Heart right ventricle (tissue), 16 donors: ENCODE measurements around the gene LRRC1. TPM values are rescaled to one million over a fixed set of nuclear protein-coding genes. Genes with fewer than 3 reads are reported as not detected.
A peak's percentile ranks its signal among the peaks of the same experiment; 100 is the strongest.
"Not testable (repeated sequence)": the region's sequence is repeated elsewhere in the genome, so short reads cannot be mapped to it uniquely, and the experiment has no call there.

Source experiments
- ATAC-seq, 8 donors: fragments of 200-7000 bp; cut with Tn5 transposase; one replicate each; pipeline ENCODE4 v1.9.1; 2020; ENCODE audit warnings: mild to moderate bottlenecking in 8 of 8, moderate library complexity in 8 of 8, moderate number of reproducible peaks in 1 of 8
- DNase-seq, 2 donors: peaks; one replicate each; pipeline ENCODE4 v3.0.0-alpha.2; 2020
- H3K27ac ChIP-seq, 10 donors: fragments of 200-600 bp; sonication (generic) in 2 of 10; one replicate each; pipeline versions ENCODE4 v1.5.0 to v1.8.0; 2020 to 2022; ENCODE audit warnings: mild to moderate bottlenecking in 3 of 10
- H3K27me3 ChIP-seq, 7 donors: fragments of 200-600 bp; one replicate each; pipeline ENCODE4 v1.8.0; 2021 to 2022; ENCODE audit warnings: mild to moderate bottlenecking in 2 of 7
- H3K36me3 ChIP-seq, 9 donors: fragments of 200-600 bp; sonication (generic) in 1 of 9; one replicate each; pipeline versions ENCODE4 v1.5.0 to v1.8.0; 2020 to 2022; ENCODE audit warnings: mild to moderate bottlenecking in 2 of 9
- H3K4me1 ChIP-seq, 9 donors: fragments of 200-600 bp; sonication (generic) in 1 of 9; one replicate each; pipeline versions ENCODE4 v1.5.0 to v1.8.0; 2020 to 2022; ENCODE audit warnings: mild to moderate bottlenecking in 4 of 9
- H3K4me3 ChIP-seq, 10 donors: fragments of 200-600 bp; sonication (generic) in 2 of 10; one replicate each; pipeline versions ENCODE4 v1.5.0 to v1.8.0; 2020 to 2022; ENCODE audit warnings: mild to moderate bottlenecking in 7 of 10, moderate library complexity in 2 of 10
- H3K9me3 ChIP-seq, 11 donors: fragments of 200-600 bp in 10 of 11; sonication (generic) in 2 of 11; one replicate each; pipeline versions ENCODE4 v1.5.0 to v1.8.0; 2013 to 2022; ENCODE audit warnings: mild to moderate bottlenecking in 2 of 11, control low read depth in 1 of 11, moderate library complexity in 1 of 11
- WGBS, 2 donors: extraction: QIAGEN DNeasy Blood & Tissue Kit; methylation state at CpG; one replicate each; pipeline ENCODE4 v1.1.7; 2013; ENCODE audit warnings: inconsistent platforms in 1 of 2; 5-methylcytosine and 5-hydroxymethylcytosine counted together
- intact Hi-C, 10 donors: fragments of 100-400 bp; cut with DNase I; formaldehyde crosslinking; loops; one replicate each; pipeline versions ENCODE4 v1.11.1 to v1.14.2; 2022
- polyA plus RNA-seq, 2 donors: library from polyadenylated mRNA; stranded (reverse); fragments of 200-250 nt; gene quantifications; one replicate each; pipeline ENCODE4 v1.2.3, GENCODE V29; 2013
- total RNA-seq, 10 donors: library from RNA; stranded (reverse); fragmentation: NEBNext Ultra II Directional in 3 of 10; extraction: Animal tissue kit (Norgen Biotek cat#: 25700) in 3 of 10; gene quantifications; one replicate each; pipeline versions ENCODE4 v1.2.1 to v1.2.4, GENCODE V29; 2021 to 2023
- TF ChIP-seq, protein P1 (sequence below), 9 donors: fragments of 200-600 bp; sonication (generic) in 2 of 9; IDR thresholded peaks; one replicate each; pipeline versions ENCODE4 v1.5.0 to v1.8.0; 2021 to 2022; ENCODE audit warnings: antibody characterized with exemption in 9 of 9, mild to moderate bottlenecking in 5 of 9, moderate library complexity in 1 of 9
- donor health status: Arrhythmogenic right ventricular cardiomyopathy.
- donor health status: ischemic (EF 13 %, LVEDD 7.1; RV severe dilation, severe dysfunction).
- donor health status: healthy with polysubstance abuse.
- donor health status: DM: no; HTN: yes; CAD: no.
- donor health status: DM: no; HTN: no; CAD: no.
- donor health status: ischemic (EF 25% LVEDD 6.9; RV normal size, moderate dysfunction).
- donor health status: ischemic (EF 25% LVEDD 5.7; RV mildly dilated, moderate dysfunction).
- donor health status: healthy.
- donor health status: DM: yes; HTN: yes; CAD: no.
- donor health status: Ischemic cardiomyopathy.
- donor health status: ischemic (EF 35%, LVEDD 5.7; RV mildly dilated, moderate dysfunction).
- donor health status: nonischemic (EF 11% LVEDD 7.7; RV severe dilation, severe dysfunction).
- donor health status: DM: yes; HTN: yes; CAD: no.
- donor health status: PGD.
- donor health status: ischemic (EF 29% LVEDD 5.4; RV normal size, mild dysfunction).
- donor health status: nonischemic (EF 23%, LVEDD 6.1; RV moderate dilation, normal function).

Gene LRRC1
- total and polyA plus RNA-seq, 12 donors, result 1.2 to 7.5 (median 4.7) TPM

DNA sequence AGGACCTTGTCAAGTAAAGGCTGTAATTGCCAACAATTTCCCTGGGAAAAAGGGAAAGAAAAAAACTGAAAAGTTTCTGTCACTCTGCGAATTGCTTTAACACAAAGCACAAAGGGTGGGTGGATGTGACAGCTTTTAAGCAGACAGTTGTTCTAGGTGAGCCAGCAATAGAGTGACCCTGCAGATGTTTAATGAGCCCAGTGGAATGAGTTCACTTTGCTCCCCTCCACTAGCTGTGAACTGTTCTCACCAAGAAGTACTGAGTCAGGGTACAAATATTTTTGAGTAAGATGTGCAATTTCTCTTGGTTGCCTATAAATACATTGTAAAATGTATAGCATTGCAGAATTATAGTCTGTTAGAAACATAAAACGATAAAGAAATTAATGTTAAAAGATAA is 26.2 kb upstream of the LRRC1 start:
- no peak overlapping the region for H3K27ac ChIP-seq
- no peaks in the 10 kb centered on the region for H3K9me3 ChIP-seq
- H3K4me1 ChIP-seq, result peaks cover 0 to 26% (median 6%) of the 10 kb centered on the region in 9 donors
- TF ChIP-seq, protein P1, sequence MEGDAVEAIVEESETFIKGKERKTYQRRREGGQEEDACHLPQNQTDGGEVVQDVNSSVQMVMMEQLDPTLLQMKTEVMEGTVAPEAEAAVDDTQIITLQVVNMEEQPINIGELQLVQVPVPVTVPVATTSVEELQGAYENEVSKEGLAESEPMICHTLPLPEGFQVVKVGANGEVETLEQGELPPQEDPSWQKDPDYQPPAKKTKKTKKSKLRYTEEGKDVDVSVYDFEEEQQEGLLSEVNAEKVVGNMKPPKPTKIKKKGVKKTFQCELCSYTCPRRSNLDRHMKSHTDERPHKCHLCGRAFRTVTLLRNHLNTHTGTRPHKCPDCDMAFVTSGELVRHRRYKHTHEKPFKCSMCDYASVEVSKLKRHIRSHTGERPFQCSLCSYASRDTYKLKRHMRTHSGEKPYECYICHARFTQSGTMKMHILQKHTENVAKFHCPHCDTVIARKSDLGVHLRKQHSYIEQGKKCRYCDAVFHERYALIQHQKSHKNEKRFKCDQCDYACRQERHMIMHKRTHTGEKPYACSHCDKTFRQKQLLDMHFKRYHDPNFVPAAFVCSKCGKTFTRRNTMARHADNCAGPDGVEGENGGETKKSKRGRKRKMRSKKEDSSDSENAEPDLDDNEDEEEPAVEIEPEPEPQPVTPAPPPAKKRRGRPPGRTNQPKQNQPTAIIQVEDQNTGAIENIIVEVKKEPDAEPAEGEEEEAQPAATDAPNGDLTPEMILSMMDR (IDR thresholded peaks at IDR 0.05), result no peak
- intact Hi-C loops, result no loop called here
- WGBS, 2 donors, result 82 to 90% methylated on average over 2 of the region's 2 CpGs
- no peak for ATAC-seq
- DNase-seq, result no peak
- H3K36me3 ChIP-seq, result no peaks in the 10 kb centered on the region
- H3K4me3 ChIP-seq, result no peak overlapping the region
- no peaks in the 10 kb centered on the region for H3K27me3 ChIP-seq

DNA sequence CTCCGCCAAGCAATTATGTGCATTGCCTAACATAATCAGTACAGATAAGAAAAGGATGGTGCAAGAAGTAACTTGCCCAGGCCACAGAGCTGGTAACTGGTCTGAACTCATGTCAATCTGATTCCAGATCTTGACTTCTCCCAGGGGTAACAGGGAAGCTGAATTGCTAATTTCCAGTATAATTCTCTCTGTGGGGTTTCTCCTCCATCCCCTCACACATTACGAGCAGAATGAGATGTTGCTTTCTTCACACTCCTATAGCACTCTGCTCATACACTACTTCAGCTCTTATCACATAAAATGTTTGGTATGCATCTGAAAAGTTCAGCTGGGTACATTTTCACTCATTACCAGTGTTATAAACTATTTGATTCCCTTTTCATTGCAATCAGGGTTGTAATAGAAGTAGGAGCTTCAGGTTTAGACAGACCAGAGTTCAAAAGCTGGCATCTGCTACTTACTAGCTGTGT is 24.0 kb upstream of the LRRC1 start:
- Histone ChIP-seq H3K27me3 (no peaks in the 10 kb centered on the region), H3K27ac (no peak overlapping the region), H3K4me3 (no peak overlapping the region), H3K36me3 (no peaks in the 10 kb centered on the region), H3K9me3 (peaks cover 0 to 10% (median 0%) of the 10 kb centered on the region in 11 donors), H3K4me1 (peaks cover 0 to 26% (median 6%) of the 10 kb centered on the region in 9 donors)
- no peak for DNase-seq
- 71 to 78% methylated on average over 2 of the region's 2 CpGs for WGBS, 2 donors
- TF ChIP-seq, protein P1 (IDR thresholded peaks at IDR 0.05), result no peak
- no peak for ATAC-seq
- intact Hi-C loops, result no loop called here

DNA sequence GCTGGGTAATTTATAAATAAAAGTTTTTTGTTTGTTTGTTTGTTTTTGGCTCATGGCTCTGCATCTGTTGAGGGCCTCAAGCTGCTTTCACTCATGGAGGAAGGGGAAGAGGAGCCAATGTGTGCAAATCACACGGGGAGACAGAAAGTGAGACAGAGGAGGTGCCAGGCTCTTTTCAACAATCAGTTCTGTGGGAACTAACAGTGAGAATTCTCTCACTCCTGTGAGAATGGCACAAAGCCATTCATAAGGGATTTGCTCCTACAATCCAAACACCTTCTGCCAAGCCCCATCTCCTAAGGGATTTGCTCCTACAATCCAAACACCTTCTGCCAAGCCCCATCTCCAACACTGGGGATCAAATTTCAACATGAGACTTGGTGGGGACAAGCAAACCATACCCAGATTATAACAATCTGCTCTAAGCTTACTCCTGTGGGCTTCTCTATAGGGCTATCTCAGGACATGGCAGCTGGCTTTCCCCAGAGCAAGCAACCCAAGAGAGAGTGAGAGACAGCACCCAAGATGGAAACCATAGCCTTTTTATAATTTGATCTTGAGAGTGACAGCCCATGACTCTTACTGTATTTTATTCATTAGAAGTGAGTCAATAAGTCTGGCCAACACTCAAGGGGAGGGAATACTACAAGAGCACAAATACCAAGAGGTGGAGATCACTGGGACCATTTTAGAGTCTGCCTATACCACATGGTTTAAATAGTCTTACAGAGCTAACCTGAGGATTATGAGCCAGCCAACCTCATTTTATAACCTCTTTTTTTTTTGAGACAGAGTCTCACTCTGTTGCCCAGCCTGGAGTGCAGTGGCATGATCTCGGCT is 22.8 kb upstream of the LRRC1 start:
- intact Hi-C loops, result no loop called here
- H3K36me3 ChIP-seq, result no peaks in the 10 kb centered on the region
- no peaks in the 10 kb centered on the region for H3K27me3 ChIP-seq
- TF ChIP-seq, protein P1 (IDR thresholded peaks at IDR 0.05), result no peak
- H3K4me3 ChIP-seq, result no peak overlapping the region
- DNase-seq, result no peak
- no peak overlapping the region for H3K27ac ChIP-seq
- 61 to 72% methylated on average over 2 of the region's 2 CpGs for WGBS, 2 donors
- ATAC-seq, result peak in 4 of 8 donors; percentile 18 to 61 (median 48)
- H3K4me1 ChIP-seq, result peaks cover 0 to 22% (median 6%) of the 10 kb centered on the region in 9 donors
- peaks cover 0 to 12% (median 0%) of the 10 kb centered on the region in 11 donors for H3K9me3 ChIP-seq

DNA sequence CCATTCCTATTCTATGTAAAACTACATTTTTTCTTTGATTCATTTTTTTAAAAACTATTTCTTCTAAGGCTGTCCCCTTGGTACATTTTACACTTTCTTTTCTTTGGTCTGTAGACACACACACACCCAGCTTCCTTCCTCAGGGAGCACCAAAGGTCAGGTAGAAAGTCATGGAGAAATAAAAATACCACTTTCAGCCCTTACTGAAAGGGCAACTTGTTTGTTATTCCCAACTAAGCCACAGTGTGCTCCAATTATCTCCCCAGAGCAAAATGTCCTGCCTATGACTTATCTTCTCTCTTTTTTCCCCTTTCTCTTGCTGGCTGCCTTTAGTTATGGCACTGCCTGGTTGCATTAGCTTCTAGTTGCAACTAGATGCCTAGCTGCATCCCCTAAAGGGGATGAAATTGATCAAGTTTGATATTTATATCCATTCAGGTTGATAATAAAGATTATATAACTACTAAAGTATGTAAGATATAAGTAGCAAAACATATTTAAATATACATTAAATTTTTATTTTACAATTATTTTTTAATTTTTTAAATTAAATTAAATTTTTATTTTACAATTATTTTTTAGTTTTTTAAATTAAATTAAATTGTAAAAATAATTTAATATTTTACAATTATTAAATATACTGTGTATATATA is 21.6 kb upstream of the LRRC1 start:
- peak in 1 of 8 donors; percentile 37 for ATAC-seq
- Histone ChIP-seq H3K36me3 (no peaks in the 10 kb centered on the region), H3K4me1 (peaks cover 0 to 19% (median 0%) of the 10 kb centered on the region in 9 donors), H3K27me3 (no peaks in the 10 kb centered on the region), H3K4me3 (no peak overlapping the region), H3K9me3 (peaks cover 0 to 12% (median 0%) of the 10 kb centered on the region in 11 donors), H3K27ac (no peak overlapping the region)
- TF ChIP-seq, protein P1 (IDR thresholded peaks at IDR 0.05), result no peak
- intact Hi-C loops, result no loop called here
- DNase-seq, result no peak

DNA sequence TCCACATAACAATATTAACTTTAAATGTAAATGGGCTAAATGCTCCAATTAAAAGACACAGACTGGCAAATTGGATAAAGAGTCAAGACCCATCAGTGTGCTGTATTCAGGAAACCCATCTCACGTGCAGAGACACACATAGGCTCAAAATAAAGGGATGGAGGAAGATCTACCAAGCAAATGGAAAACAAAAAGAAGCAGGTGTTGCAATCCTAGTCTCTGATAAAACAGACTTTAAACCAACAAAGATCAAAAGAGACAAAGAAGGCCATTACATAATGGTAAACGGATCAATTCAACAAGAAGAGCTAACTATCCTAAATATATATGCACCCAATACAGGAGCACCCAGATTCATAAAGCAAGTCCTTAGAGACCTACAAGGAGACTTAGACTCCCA is 18.7 kb upstream of the LRRC1 start:
- intact Hi-C loops, H3K27ac ChIP-seq, DNase-seq, ATAC-seq, H3K36me3 ChIP-seq, H3K4me3 ChIP-seq, H3K27me3 ChIP-seq: not testable (repeated sequence)
- Histone ChIP-seq H3K4me1 (peaks cover 0 to 14% (median 0%) of the 10 kb centered on the region in 9 donors), H3K9me3 (peaks cover 0 to 19% (median 3%) of the 10 kb centered on the region in 11 donors)
- WGBS, 2 donors, result 100% methylated on average over 2 of the region's 2 CpGs; no CpG with 5 or more reads in 1 of the 2 donors

DNA sequence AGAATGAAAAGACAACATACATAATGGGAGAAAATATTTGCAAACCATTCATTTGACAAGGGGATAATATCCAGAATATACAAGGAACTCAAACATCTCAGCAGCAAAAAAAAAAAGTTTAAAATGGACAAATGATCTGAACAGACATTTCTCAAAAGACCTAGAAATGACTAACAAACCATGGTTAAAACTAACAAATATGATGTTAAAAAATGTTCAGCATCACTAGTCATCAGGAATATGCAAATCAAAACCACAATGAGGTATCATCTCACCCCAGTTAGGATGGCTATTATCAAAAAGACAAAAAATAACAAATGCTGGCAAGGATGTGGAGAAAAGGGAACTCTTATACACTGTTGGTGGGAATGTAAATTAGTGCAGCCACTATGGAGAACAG is 9.8 kb upstream of the LRRC1 start:
- H3K36me3 ChIP-seq, H3K4me3 ChIP-seq, intact Hi-C loops, ATAC-seq, DNase-seq, H3K27ac ChIP-seq, H3K4me1 ChIP-seq, H3K27me3 ChIP-seq: not testable (repeated sequence)
- H3K9me3 ChIP-seq, result peaks cover 0 to 45% (median 9%) of the 10 kb centered on the region in 11 donors
